GM19043 (cell line): Measurements from ENCODE around the gene E2F6.

Experiments
- ATAC-seq: cut with Tn5 transposase; IDR thresholded peaks from one replicate; pipeline ENCODE4 v1.9.1; 2021; ENCODE audit warnings: low read depth; ENCODE audit not compliant: unreplicated experiment

Gene E2F6

GRCh38 chr2:11494310-11494709, 28.3 kb upstream of the E2F6 start:
- ATAC-seq, result no peak

DNA sequence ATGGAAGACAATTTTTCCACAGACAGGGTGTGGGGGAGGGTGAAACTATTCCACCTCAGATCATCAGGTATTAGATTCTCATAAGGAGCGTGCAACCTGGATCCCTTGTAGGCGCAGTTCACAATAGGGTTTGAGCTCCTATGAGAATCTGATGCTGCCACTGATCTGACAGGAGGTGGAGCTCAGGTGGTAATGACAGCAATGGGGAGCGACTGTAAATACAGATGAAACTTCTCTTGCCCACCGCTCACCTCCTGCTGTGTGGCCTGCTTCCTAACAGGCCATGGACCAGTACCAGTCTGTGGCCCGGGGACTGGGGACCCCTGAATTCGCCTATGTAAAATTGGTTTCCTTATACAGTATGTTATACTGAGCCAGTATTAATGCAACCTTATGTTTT, 27.3 kb upstream of the E2F6 start:
- no peak for ATAC-seq

GRCh38 chr2:11492720-11493119, 26.8 kb upstream of the E2F6 start:
- ATAC-seq, result no peak

DNA sequence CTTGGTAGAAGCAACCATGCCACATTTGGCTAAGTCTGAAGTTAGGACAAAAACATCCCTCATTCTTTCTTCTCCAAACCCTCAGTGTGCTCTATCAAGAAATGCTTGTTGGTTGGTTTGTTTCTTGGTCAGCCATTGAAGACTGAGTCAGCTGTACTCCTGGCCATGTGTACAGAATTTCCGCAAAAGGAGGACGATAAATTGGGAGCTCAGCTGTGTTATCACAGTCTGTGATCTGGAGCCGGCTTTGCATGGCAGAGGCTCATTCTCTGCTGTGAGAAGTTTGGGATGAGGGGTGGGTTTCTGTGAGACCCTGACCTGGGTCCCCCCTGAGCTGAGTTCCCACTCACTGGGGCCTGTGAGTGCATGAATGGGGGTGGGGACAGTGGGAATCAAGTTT, 26.3 kb upstream of the E2F6 start:
- no peak for ATAC-seq

GRCh38 chr2:11491348-11491933, 25.5 kb upstream of the E2F6 start:
- ATAC-seq, result no peak

GRCh38 chr2:11490194-11490593, 24.2 kb upstream of the E2F6 start:
- no peak for ATAC-seq

DNA sequence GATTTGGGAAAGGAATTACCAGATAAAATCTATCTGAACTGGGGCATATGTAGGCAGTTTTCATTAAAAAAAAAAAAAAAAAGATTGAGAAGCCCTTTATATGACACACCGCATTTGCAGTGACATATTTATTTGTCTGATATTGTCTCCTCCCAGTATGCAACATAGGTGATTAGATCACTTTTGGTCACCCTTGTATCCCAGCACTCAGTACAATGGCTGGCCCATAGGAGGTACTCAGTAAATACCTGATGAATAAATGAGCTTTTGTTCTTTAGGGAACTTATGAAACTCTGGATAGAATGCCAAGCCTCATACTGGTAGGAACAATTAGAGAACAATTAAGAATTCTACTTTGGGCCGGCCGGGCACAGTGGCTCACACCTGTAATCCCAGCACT, 22.8 kb upstream of the E2F6 start:
- no peak for ATAC-seq

DNA sequence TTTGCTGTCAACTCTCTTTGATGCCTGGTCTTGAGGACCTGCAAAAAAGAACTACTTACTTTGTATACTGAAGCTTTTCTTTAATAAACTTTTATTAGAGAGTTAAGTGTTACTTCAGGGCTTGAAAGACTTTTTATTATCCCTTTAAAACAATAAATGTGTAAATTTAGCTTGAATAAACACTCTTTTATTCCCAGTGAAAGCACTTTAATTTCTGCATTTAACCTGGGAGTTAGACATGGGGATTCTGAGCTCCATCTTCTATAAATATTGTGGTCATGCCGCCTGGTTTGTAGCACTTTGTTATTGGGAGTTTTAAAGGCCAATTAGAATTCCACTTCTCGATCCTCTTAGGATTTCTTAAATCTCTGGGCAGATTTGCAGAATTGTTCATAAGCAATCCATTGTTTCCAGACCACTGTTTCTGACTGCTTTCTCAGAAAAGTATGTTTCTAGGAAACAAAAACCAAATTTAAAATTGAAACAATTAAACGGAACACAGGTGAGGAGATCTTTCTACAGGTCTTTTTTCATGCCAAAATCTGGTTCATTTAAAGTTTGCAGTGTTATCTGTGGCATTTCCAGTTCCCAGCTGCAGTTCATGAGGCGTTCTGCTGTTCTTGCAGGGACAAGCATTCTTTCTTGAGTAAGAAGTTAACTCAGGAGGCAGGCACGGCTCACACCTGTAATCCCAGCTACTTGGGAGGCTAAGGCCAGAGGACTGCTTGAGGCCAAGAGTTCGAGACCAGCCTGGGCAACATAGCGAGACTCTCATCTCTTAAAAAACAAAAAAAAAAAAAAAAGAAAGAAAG, 18.1 kb upstream of the E2F6 start:
- no peak for ATAC-seq

- ATAC-seq, result no peak
Measured at GRCh38 chr2:11482473-11483035, 16.6 kb upstream of the E2F6 start.

- ATAC-seq, result no peak
Measured at GRCh38 chr2:11481789-11482472, 16.0 kb upstream of the E2F6 start.

- no peak for ATAC-seq
Measured at GRCh38 chr2:11481426-11481788, 15.4 kb upstream of the E2F6 start.

- ATAC-seq, result no peak
Measured at GRCh38 chr2:11480859-11481258, 14.9 kb upstream of the E2F6 start.

- ATAC-seq, result no peak
Measured at GRCh38 chr2:11480406-11480805, 14.4 kb upstream of the E2F6 start.

GRCh38 chr2:11478899-11479605, 13.1 kb upstream of the E2F6 start:
- ATAC-seq, result no peak

DNA sequence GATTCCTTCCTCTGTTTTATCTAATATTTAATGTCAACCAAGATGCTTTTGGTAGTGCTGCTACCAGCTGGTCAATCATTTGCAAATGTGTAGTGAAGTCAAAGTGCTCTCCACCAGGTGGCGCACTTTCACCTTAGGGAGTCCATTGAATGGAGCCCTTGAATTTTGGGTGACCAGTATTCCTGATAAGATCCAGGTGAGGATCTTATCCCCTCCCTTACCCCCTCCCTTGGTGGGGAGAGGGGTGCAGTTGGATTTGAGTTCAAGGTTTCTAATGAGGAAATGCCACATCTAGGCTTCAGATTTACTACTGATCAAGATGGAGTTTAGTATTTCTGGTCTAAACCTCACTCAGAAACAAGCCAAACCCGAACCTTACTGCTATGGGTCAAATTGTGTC, 12.0 kb upstream of the E2F6 start:
- peak; percentile 90 for ATAC-seq

- ATAC-seq, result no peak
Measured at GRCh38 chr2:11473659-11474433, 7.9 kb upstream of the E2F6 start.

GRCh38 chr2:11467749-11468148, 1.8 kb upstream of the E2F6 start:
- ATAC-seq, result no peak

DNA sequence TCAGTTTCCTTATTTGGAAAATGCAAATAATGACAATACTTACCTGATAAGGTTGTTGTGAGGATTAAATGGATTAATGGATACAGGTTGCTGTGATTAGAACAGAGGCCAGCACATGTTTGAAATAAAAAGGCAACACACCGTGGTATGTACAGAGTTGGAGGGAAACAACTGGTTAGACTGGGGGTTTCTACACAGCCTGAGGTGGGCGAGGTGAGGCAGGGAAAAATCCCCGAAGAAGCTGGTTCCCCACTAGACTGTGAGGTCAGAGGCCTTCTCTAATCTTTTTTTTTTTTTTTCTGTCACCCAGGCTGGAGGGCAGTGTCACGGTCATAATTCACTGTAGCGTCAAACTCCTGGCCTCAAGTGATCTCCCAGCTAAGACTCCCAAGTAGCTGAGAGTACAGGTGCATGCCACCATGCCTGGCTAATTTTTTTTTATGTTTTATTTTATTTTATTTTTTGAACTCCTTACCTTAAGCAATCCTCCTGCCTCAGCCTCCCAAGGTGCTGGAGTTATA, 1.2 kb upstream of the E2F6 start:
- ATAC-seq, result no peak

GRCh38 chr2:11466307-11467128, 557 bp upstream of the E2F6 start:
- ATAC-seq, result peak; percentile 10
